NCI-H1048 (cell line): ENCODE measurements around the gene TSNAXIP1.
"Not testable (repeated sequence)": the region's sequence is repeated elsewhere in the genome, so short reads cannot be mapped to it uniquely, and the experiment has no call there.

ENCODE experiments used
- DNase-seq: peaks from one replicate; lab custom pipeline; 2025; lab: John Stamatoyannopoulos, UW

The TSNAXIP1 gene

GRCh38 chr16:67862623-67863583 lies 56.2 kb downstream of the TSNAXIP1 start:
- no peak for DNase-seq

GRCh38 chr16:67864044-67864443 lies 57.4 kb downstream of the TSNAXIP1 start:
- not testable (repeated sequence) for DNase-seq

GRCh38 chr16:67864594-67864993 lies 57.9 kb downstream of the TSNAXIP1 start:
- no peak for DNase-seq

- no peak for DNase-seq
Observed at GRCh38 chr16:67865318-67865717, 58.6 kb downstream of the TSNAXIP1 start.

- DNase-seq, result no peak
Observed at GRCh38 chr16:67868290-67868689, 61.6 kb downstream of the TSNAXIP1 start.

GRCh38 chr16:67869653-67870052 lies 63.0 kb downstream of the TSNAXIP1 start:
- DNase-seq, result no peak

GRCh38 chr16:67871256-67871655 lies 64.6 kb downstream of the TSNAXIP1 start:
- no peak for DNase-seq

GRCh38 chr16:67872131-67872630 lies 65.5 kb downstream of the TSNAXIP1 start:
- no peak for DNase-seq

GRCh38 chr16:67872631-67873434 lies 66.1 kb downstream of the TSNAXIP1 start, which contains the start of gene EDC4:
EDC4 (plus strand) TSS chr16:67873052; CDS start chr16:67873262, 210 bp downstream.
- no peak for DNase-seq

GRCh38 chr16:67873435-67874370 lies 67.0 kb downstream of the TSNAXIP1 start:
- DNase-seq, result no peak

GRCh38 chr16:67874372-67874771 lies 67.7 kb downstream of the TSNAXIP1 start:
- no peak for DNase-seq

- DNase-seq, result no peak
Observed at GRCh38 chr16:67877064-67877463, 70.4 kb downstream of the TSNAXIP1 start.
